Neutrophil (primary cell): ENCODE measurements around the gene USP47.

Experiments
- H3K27ac ChIP-seq: fragments of 200-600 bp; sonication (generic); 2 replicates; pipeline ENCODE4 v1.5.1; 2016; ENCODE audit warnings: mild to moderate bottlenecking, moderate library complexity
- H3K27me3 ChIP-seq: fragments of 200-600 bp; sonication (generic); 2 replicates; pipeline ENCODE4 v1.6.0; 2016; ENCODE audit warnings: mild to moderate bottlenecking
- H3K36me3 ChIP-seq: fragments of 200-600 bp; sonication (generic); 2 replicates; pipeline ENCODE4 v1.5.1; 2017
- H3K4me1 ChIP-seq, 2 experiments: fragments of 200-600 bp in 1 of 2; sonication (generic) in 1 of 2; 1 replicate in 1 of 2; 2 replicates in 1 of 2; pipeline versions ENCODE4 v1.5.1 to v1.6.1; 2013 to 2016; ENCODE audit warnings: low read depth in 1 of 2, low read length in 1 of 2, mild to moderate bottlenecking in 1 of 2, moderate library complexity in 1 of 2; ENCODE audit not compliant: control insufficient read depth in 1 of 2, insufficient read depth in 1 of 2
- H3K4me3 ChIP-seq, 2 experiments: fragments of 200-600 bp in 1 of 2; sonication (generic) in 1 of 2; 1 replicate in 1 of 2; 2 replicates in 1 of 2; pipeline ENCODE4 v1.5.1; 2013 to 2016; ENCODE audit warnings: low read depth in 1 of 2, low read length in 1 of 2, mild to moderate bottlenecking in 1 of 2, moderate library complexity in 1 of 2
- H3K9me3 ChIP-seq: fragments of 200-600 bp; sonication (generic); 2 replicates; pipeline ENCODE4 v1.5.1; 2016
- TF ChIP-seq, protein P1 (sequence below): fragments of 200-600 bp; sonication (generic); IDR thresholded peaks from 2 replicates; pipeline ENCODE4 v1.5.1; 2016; ENCODE audit warnings: antibody characterized with exemption

USP47 gene

DNA sequence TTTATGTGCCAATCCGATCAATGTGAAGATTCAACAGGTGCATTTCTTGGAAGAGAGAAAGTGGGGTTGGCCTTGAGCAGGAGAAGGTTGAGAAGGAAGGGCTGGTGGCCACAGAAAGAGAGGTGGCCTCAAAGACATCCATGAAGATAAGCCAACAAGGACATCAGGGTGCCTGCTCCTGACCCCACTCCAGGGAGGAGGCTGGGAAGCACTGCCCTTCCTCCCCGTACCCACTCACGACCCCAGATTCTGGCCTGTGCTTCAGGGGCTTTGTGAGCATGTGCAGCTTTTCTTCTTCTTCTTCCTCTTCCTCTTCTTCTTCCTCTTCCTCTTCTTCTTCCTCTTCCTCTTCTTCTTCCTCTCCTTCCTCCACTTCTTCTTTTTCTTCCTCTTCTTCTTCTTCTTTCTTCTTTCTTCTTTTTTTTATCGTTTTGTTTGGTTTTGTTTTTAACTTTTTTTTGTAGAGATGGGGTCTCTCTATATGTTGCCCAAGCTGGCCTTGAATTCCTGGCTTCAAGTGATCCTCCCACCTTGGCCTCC is 136.4 kb downstream of the USP47 start:
- H3K9me3 ChIP-seq = no peaks in the 10 kb centered on the region
- H3K36me3 ChIP-seq = no peaks in the 10 kb centered on the region
- H3K4me3 ChIP-seq = no peak overlapping the region
- TF ChIP-seq, protein P1, sequence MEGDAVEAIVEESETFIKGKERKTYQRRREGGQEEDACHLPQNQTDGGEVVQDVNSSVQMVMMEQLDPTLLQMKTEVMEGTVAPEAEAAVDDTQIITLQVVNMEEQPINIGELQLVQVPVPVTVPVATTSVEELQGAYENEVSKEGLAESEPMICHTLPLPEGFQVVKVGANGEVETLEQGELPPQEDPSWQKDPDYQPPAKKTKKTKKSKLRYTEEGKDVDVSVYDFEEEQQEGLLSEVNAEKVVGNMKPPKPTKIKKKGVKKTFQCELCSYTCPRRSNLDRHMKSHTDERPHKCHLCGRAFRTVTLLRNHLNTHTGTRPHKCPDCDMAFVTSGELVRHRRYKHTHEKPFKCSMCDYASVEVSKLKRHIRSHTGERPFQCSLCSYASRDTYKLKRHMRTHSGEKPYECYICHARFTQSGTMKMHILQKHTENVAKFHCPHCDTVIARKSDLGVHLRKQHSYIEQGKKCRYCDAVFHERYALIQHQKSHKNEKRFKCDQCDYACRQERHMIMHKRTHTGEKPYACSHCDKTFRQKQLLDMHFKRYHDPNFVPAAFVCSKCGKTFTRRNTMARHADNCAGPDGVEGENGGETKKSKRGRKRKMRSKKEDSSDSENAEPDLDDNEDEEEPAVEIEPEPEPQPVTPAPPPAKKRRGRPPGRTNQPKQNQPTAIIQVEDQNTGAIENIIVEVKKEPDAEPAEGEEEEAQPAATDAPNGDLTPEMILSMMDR = no peak
- no peaks in the 10 kb centered on the region for H3K27me3 ChIP-seq
- no peaks in the 10 kb centered on the region for H3K4me1 ChIP-seq
- no peak overlapping the region for H3K27ac ChIP-seq

DNA sequence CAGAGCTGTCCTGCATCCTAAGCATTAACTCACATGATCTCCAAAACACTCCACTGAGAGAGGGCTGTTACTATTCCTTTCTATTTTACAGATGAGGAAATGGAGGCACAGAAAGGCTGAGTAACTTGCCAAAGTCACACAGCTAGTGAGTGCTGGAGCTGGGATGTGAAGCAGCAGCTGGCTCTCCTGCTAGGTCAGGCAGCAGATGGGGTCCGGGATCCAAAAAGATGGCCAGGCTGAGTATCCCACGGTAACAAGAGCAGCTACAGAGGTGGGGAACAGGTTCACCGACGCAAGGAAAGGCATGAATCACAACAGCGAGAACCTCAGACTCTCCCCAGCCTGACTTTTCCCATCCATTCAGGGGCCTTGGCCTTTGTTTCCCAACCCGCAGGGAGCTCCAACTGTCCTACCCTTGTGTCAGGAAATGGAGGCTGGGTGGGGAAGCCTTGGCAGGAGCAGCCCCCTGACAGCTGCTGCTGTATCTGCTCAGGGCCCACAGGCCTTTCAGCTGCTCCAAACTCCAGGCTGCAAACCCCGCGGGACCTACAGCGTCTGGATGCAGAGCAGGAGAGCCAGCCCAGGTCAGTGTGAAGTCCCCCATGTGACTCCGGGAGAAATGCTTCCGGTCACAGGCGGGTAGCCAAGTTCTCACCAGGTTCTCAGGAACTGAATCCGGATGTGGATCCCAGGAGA is 137.2 kb downstream of the USP47 start:
- no peaks in the 10 kb centered on the region for H3K4me1 ChIP-seq
- no peak overlapping the region for H3K4me3 ChIP-seq
- TF ChIP-seq, protein P1 = no peak
- H3K36me3 ChIP-seq = no peaks in the 10 kb centered on the region
- no peaks in the 10 kb centered on the region for H3K9me3 ChIP-seq
- no peak overlapping the region for H3K27ac ChIP-seq
- H3K27me3 ChIP-seq = no peaks in the 10 kb centered on the region

DNA sequence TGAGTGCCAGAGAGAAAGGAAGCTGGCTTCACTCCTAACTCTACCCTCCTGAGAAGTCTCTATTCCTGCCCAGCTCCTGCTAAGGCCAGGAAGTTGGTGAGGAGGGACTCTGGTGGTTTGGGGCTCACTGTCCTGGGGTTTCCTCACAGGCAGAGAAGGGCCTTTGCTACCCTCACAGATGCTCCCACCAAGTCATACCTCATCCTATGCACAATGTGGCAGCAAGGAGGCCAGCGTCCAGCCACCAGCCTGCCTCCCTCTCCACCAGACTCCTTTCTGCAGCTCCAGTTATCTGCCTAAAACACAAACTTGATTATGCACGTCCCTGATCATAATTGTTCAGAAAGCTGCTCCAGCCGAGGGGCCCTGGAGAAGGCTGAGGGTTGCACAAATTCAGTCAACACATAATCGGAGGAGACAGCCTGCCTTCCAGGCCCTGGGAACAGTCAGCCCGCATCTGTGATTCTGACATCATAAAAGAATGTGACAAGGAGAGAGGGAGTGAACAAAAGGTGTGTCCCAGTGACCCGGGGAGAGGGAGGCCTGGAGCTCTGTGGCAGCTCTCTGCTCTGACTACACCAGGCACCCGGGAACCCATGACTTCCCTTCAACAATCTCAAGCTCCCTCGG is 137.8 kb downstream of the USP47 start:
- no peaks in the 10 kb centered on the region for H3K4me1 ChIP-seq
- no peak overlapping the region for H3K27ac ChIP-seq
- TF ChIP-seq, protein P1 = no peak
- H3K27me3 ChIP-seq = no peaks in the 10 kb centered on the region
- no peaks in the 10 kb centered on the region for H3K36me3 ChIP-seq
- H3K4me3 ChIP-seq = no peak overlapping the region
- no peaks in the 10 kb centered on the region for H3K9me3 ChIP-seq

DNA sequence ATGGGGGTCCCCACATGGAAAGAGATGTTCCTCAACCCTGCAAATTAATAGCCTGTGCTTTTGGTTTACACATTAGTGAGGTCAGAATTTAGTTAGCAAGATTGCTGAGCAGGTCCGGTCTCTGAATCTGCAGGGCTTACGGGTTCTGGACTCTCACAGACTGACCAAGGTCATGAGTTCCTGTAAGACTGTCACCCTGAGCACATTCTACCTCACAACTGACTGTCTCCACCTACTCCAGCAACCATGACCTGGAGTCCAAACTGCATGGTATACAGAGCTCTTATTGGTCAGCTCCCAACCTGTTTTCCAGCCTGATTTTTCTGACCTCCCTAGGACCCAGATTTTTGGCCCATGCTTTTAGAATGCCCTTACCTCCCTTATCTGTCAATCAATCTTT is 138.4 kb downstream of the USP47 start:
- Histone ChIP-seq H3K27me3 (no peaks in the 10 kb centered on the region), H3K27ac (no peak overlapping the region), H3K4me1 (no peaks in the 10 kb centered on the region), H3K36me3 (no peaks in the 10 kb centered on the region), H3K9me3 (no peaks in the 10 kb centered on the region), H3K4me3 (no peak overlapping the region)
- TF ChIP-seq, protein P1 = no peak

DNA sequence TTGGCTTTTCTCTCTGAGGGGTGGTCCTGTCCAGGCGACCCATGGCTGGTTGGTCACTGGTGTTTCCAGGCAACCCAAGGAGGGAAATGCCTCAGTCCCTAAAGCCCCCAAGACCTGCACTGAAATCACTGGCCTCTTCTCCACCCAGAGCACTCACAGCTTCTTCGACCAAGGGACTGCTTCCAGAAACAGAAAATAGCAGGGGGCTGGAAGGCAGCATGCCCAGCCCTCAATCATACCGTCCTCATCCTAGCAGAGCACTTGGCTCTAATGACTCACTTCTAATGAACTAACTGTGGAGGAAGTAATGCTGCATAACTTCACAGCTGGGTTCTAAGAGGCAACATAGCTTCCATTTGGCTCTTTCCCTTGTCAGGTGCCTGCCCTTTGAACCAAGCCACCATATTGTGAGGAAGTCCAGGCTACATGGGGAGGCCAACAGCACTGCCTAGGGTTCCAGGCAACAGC is 139.1 kb downstream of the USP47 start:
- Histone ChIP-seq H3K27ac (no peak overlapping the region), H3K4me3 (no peak overlapping the region), H3K27me3 (no peaks in the 10 kb centered on the region), H3K36me3 (no peaks in the 10 kb centered on the region), H3K4me1 (no peaks in the 10 kb centered on the region), H3K9me3 (no peaks in the 10 kb centered on the region)
- TF ChIP-seq, protein P1 = no peak
